ENCODE results near the gene TEAD1.

The TEAD1 gene

GRCh38 chr11:12764187-12764914, 90.1 kb downstream of the TEAD1 start:
- DNase-seq (ENCODE audit: low spot score), result no peak

DNA sequence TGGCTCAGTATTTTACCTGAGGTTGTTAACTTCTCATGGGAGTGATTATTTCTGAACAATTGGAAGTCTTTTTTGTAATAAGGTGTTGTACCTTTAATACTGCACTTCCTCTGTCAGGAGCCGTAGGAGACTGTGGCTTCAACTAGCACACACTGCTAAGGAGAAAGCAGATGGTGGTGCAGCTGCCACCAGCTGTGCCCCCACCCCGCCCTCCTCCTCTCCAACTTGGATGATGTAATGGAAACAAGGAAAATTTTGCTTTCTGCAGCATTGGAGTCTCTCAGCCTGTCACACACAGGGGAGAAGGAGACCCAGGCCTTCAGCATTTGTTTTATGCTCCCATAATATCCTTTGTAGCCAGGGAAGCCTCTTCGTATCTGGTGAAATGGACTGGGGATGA, 91.2 kb downstream of the TEAD1 start:
- no peak for DNase-seq (ENCODE audit: low spot score)

- no peak for DNase-seq (ENCODE audit: low spot score)
These were observed 92.8 kb downstream of the TEAD1 start for GRCh38 chr11:12767027-12767426.

- no peak for DNase-seq (ENCODE audit: low spot score)
These were observed 93.4 kb downstream of the TEAD1 start for GRCh38 chr11:12767577-12767976.

DNA sequence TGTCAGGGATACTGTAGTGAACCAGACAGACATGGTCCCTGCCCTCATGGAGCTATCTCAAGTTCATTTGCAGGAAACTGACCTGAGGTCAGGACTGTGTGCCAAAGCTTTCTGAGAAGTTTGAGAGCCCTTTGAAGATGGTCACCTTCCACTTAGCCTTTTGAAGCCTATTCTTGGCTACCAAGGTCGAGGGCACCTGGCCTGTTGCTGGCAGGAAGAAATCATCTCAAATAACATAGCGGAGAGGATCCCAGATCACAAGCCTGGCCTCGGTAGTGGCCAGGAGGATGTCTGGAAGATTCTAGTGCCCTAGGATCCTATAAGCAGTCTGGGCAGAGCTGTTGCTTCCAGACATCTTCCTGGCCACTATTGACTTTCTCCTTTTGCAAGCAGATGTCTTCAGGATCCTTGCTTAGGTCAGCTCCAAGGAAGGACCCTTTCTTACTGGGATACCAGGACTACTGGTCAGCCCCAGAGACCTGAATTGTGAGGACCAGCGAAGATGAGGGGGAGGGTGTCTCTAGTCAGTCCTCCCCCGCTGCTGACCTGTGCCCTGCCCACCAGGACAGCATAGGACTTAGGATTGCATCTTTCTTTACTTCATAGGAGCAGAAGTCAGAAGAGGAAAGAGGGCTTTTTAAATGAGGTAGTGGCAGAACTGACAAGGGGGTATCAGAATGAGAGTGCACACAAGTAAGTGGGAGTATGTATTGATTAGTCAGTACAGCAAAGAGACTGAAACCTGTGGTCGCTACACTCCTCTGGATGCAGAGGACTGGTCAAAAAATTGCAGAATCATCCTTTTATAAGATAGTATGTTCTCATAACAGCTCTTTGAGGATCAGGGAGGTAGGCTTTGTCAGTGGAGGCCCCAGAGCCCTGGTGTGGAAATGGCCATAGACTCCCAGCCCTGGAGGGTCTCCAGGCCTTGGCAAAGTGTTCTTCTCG, 94.8 kb downstream of the TEAD1 start:
- DNase-seq (ENCODE audit: low spot score), result no peak

- DNase-seq (ENCODE audit: low spot score), result no peak
These were observed 95.7 kb downstream of the TEAD1 start for GRCh38 chr11:12769834-12770345.

- no peak for DNase-seq (ENCODE audit: low spot score)
These were observed 96.2 kb downstream of the TEAD1 start for GRCh38 chr11:12770435-12770834.

- no peak for DNase-seq (ENCODE audit: low spot score)
These were observed 96.9 kb downstream of the TEAD1 start for GRCh38 chr11:12770966-12771597.

DNA sequence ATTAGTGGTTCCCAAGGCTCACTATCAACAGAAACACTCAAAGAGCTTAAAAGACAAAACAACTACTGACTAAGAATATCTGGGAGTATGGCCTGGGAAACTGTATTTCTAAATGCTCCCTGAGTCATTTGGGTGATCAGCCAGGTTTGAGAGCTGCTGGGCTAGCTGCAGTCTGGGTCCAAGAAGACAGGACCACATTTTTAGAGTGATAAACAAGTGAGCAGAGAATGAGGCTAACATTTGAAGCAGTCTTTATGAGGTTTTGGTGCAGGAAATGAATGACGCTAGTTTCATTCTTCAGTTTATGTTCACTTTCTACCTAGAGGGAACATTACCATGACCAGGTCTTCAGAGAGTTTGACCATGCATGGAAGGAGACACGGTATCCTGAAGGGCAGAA, 97.7 kb downstream of the TEAD1 start:
- DNase-seq (ENCODE audit: low spot score), result no peak

DNA sequence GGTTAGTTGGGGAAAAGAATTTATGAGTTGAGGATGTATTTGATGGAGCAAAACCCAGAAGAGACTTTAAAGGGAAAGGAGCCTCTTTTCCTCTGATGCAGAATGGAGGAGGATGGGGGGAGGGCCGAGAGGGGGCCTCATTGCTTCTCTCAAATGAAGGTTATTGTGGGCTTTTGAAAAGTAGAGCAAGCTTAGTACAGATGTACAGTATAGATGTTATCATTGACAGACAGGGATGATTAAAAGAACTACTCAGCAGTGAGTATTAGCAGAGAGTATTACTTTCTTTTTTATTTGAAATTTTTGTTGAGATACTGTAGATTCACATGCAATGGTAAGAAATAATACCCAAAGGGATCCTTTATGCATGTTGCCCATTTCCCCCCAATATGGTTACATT, 98.1 kb downstream of the TEAD1 start:
- DNase-seq (ENCODE audit: low spot score), result no peak

DNA sequence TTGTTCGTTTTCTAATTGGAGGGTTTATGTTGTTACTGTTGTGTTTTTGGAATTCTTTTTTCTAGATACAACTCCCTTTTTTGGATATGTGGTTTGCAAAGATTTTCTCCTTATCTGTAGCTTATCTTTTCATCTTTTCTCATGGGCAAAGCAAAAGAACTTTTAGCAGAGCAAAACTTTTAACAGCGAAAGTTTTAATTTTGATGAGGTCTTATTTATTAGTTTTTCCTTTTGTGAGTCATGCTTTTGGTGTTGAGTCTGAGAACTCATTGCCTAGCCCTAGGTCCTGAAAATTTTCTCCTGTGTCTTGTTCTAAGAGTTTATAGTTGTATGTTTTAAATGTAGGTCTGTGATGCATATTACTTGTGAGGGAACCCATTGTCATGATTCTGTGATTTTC, 99.4 kb downstream of the TEAD1 start:
- no peak for DNase-seq (ENCODE audit: low spot score)

DNA sequence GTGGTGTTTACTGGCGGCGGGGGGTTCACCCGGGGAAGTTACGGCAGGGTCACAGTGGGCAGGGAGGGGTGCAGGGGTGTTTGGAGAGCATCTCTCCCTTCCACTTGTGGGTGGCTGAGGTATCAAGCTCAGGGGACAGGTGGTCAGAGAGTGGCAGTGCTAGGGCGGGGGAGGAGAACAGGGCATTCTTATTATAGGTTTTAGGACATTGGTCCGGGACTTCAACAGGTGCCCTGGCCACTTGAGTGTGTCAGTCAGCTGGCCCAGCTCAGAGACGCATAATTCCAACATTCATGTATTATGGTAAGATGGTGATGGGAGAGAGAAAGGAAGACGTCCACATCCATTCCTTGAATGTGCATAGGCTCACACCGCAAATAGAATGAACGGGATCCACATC, 101.7 kb downstream of the TEAD1 start:
- no peak for DNase-seq (ENCODE audit: low spot score)

DNA sequence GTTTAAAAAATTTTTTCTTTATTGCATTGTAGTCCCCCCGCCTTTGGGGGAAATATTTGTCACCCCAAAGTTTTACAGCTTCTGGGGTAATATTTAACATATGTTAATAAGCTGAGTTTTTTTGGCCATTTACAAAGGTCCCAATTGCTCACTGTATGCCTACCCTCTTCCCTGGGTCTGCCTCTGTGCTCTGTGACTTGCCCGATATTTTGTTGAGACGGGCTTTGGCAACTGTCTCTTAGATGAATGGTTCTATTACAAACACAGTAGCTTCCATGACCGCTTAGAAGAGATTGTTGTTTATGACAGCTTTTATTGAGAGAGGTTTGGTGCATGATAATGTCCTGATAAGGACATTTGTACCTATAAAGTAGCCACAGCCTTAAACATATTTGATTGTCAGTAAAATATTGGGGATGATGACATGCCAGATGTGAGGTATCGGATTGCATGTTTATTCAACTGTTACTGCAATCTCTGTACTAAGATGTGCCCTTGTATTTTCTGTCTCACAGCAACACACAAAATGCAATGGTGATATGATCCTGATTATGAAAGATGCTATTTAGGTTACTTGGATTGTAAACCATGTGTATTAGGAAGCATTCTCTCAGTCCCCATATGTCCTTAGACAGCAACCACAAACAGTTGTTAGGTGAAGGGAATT, 103.1 kb downstream of the TEAD1 start:
- DNase-seq (ENCODE audit: low spot score), result no peak

DNA sequence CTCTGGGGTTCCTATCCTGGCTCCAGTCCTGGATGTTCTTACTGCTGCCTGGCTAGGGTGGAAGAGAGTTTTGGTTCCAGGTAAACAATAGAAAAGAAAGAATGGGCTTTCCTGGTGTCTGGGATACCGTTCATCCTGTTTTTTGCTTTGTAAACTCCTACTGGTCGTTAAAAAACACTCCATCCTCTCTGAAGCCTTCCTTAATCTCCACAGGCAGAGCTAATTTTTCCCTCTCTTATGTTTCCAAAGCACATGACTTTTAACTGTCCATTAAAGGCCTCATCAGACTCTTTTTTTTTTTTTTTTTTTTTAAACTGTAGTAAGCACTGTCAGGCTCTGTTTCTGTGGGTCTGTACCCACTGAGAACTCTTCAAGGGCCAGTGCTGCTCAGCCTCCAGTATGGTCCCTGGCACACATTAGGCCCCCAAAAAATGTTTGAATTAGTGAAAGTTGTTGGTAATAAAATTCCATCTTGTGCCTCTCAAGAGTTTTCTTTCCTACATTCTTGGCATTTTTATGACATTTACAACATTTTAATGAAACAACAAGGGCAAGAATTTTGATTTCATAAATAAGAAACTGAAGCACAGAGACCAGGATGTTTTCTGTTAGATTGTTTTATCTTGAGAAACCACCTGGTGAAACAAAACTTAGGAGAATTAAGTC, 104.2 kb downstream of the TEAD1 start:
- no peak for DNase-seq (ENCODE audit: low spot score)

DNA sequence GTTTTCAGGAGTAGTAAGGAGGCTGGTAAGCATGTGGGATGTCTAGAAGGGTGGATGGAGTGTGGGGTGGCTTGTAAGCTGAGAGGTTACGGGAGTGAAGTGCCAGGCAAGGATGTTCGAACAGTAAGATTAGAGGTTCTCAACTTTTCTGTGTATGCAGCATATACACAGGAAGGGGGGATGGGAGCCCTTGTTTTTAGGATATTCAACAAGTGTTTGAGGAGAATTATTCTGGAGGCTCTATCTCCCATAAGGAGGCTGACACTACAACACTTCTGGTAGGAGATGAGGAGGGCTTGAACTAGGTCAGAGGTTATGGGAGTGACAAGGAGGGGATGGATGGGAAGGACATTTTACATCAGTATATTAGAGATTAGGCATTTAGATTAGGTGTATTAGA, 109.5 kb downstream of the TEAD1 start:
- no peak for DNase-seq (ENCODE audit: low spot score)

DNA sequence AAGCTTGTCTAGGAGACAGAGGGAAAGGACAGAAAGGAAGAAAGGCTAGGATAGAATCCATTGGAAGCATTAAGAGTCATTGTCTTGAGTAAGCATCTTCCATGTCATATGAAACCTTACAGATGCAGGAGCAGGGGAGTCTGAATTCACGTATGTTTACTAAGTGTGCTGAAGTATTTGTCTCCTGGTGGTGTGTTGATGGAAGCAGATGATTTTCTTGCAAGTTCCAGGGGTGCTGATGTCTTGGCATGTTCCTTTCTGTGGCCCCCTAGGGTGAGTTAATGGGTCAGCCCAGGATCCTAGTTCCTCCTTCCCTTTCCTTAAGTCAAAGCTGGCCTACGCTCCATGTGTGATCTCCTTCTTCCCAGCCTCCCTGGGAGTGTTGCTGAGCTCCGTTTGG, 110.2 kb downstream of the TEAD1 start:
- no peak for DNase-seq (ENCODE audit: low spot score)

DNA sequence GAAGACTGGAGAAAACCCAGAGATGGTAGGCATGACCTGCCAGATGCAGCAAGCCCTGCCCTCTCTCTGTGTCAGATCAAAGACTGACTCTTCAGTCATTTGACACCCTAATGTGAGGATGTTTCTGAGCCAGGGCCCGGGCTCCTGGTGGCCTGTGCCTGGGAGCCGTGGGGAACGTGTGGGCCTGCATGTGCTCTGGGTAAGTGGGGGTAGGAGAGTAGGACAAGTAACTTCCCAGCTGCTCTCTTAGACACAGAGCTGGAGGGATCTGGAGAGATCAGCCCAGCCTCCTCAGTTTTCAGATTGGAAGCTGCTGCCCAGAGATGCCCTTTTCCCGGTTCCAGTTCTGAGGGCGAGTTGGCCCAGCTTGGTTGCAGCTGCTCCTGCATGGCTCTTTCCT, 110.8 kb downstream of the TEAD1 start:
- no peak for DNase-seq (ENCODE audit: low spot score)

GRCh38 chr11:12785901-12786300, 111.7 kb downstream of the TEAD1 start:
- no peak for DNase-seq (ENCODE audit: low spot score)

DNA sequence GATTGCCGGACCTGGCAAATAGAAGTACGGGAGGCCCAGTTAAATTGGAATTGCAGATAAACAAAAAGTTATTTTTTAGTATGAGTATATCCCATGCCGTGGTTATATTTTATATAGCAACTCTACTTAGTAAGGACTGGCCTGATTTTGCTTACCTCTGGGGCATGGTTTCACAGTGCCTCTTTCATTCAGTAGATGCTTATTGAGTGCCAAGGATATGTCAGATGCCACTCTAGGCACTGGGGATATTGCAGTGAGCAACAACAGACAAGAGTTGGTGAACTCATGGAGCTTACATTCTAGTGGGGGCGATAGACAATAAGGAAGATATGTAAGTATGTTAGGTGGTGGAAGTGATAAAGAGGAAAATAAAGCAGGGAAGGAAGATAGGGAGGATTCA, 112.2 kb downstream of the TEAD1 start:
- DNase-seq (ENCODE audit: low spot score), result no peak

DNA sequence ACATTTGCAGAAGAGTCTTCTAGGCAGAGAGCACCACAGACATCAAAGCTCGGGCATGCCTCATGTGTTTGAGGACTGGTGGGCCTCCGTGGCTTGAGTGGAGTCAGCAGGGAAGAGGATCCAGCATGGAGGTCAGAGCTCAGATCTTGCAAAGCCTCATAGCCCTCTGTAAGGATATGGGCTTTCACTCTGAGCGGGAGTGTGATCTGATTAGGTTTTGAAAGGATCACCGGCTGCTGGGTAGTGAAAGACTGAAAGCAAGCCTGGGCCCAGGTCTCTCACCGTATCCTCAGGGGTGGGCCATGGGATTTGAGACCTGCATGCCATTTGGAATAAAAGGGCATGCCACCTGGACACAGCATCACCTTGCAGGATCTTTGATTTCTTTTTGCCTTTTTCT, 112.7 kb downstream of the TEAD1 start:
- no peak for DNase-seq (ENCODE audit: low spot score)

GRCh38 chr11:12787847-12788246, 113.6 kb downstream of the TEAD1 start:
- no peak for DNase-seq (ENCODE audit: low spot score)

GRCh38 chr11:12789054-12789453, 114.8 kb downstream of the TEAD1 start:
- no peak for DNase-seq (ENCODE audit: low spot score)
